SW480 (cell line): ENCODE measurements around the gene FHIT.

ENCODE experiments used
- DNase-seq: peaks from one replicate; pipeline ENCODE4 v3.0.0-alpha.2; 2016; ENCODE audit warnings: low spot score

FHIT gene

DNA sequence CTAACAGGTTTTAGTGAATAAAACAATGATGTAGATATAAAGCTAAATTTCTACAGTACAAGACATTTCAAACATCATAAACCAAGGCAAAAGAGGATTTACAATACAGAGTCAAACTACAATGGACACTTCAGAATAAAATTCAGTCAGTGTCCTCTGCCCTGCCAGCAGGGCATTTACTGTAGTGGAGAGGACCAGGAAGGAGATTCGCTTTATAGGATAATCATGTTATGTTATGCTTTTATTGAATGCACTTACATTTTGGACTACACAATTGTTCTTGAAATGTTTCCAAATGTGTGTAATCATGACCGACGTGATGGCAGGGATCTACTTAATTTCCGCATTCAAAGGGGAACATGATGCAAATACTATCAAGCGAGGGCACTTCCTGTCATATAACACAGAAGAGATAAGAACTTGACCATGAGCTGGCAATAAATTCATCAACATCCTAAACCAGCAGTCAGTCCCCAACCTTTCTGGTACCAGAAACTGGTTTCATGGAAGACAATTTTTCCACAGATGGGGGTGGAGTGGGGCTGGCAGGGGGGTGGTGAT, 925.6 kb downstream of the FHIT start:
- DNase-seq = no peak

DNA sequence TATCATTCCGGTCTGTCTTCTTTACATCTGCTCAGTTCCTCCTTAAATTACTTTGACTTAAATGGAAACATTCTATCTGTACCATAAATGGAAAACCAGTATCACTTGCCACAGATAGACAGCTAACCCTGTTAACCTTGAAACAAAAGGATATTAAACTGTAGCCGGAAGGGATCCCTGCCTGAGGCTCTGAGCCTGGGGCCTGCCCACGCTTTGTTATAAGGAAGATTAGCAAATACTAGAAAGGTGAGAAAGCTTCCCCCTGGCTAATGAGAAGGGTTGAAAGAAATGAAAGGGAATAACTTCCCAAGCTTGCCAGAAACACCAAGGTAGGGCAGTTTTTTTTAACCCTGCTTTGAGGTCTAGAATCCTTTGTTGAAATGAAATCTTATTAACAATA, 927.6 kb downstream of the FHIT start:
- no peak for DNase-seq

DNA sequence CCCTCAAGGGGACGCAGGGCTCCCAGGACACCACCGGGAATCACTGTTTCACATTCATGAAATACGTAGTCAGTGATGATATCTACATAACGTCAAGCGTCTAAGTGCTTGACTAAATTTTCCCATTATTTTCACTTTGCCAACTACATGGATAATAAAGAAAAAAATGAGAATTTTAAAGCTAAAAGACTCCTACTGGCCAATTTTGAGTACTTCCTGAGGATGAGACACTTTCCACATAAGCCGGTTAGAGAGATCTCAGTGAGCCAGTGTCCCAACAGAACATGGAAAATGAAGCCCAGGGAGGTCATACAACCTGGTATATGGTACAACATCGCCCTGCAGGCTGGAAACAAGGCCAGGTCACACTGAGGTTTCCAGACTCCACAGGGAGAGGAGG, 928.1 kb downstream of the FHIT start:
- DNase-seq = no peak

DNA sequence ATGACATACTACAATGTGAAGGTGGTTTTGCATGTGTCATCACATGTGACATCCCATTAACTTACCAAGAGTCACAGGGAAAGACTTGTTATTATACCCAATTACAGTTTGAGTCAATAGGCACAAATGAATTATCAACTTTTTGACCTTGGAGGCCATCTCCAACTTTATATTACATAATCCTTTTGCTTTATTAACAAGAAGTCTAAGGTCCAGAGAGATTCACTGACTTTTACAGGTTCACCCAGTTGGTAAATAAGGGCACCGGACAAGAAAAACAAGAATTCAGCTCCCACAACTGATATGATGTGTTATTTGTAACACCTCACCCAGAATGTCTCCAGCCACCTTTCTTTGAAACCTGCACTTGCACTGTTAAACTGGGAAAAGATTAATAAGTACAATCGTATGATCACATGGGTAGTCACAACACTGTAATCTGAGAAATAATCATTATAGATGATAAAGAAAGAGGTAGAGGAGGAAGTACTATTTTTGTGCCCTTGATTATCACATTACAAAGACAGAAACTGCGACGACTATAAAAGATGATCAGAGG, 928.9 kb downstream of the FHIT start:
- no peak for DNase-seq

- no peak for DNase-seq
Observed at GRCh38 chr3:60319179-60319858, 931.9 kb downstream of the FHIT start.

- DNase-seq = no peak
Observed at GRCh38 chr3:60316121-60316797, 935.0 kb downstream of the FHIT start.

DNA sequence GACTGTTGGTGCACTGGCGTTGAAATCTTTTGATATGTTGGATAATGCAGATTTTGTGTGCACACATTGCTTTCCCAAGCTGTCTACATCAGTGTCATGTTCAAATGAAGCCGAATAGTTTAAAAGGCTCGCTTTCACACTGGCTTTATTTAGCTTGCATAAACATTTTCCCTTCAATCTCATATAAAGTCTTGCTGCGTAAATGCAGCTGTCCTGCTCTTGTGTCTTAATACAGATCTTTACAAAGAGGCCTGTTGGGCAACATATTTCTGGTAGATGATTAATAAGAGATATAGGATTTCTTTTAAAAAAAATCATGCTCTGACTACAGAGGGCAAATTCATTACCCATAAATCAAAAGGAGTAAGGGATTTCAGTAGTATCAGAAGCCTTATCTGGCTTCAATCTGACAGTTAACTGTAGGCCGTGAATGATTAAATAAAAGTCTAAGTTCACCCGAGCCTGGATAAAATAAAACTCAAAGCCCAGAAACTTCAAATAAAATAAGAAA, 937.2 kb downstream of the FHIT start:
- no peak for DNase-seq

- DNase-seq = no peak
Observed at GRCh38 chr3:60313231-60313798, 937.9 kb downstream of the FHIT start.

DNA sequence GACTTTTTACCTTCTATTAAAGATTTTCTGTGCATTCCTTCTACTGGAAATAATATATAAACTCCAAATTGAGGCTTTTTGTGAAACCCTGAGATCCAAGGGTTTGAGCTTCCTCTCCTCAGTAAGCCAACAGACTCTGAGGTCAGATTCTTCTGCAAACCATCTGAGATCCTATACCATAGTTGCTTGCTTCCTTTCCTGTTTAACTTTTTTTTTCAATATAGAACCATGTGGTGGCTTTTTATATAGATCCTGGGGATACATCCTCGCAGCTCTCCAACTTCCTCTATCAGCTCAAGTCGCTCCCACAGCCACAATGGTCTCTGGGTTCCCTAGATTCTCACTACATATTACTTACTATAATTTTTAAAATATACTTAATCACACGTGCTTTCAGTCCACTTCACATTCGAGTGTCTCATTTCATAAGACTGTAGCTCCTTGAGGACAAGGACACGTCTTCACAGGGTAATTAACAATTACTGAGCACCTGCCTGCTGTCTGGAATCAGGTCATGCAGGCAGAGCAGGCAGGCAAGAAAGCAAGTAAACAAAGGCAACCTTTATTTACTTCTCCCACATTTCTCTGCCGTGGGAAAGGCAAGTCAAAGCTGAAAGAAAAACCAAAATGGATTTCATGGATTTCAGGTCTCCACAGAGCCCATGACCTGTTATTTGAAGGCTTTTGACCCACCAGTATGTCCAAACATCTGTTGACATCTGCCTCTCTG, 941.5 kb downstream of the FHIT start:
- DNase-seq = no peak

DNA sequence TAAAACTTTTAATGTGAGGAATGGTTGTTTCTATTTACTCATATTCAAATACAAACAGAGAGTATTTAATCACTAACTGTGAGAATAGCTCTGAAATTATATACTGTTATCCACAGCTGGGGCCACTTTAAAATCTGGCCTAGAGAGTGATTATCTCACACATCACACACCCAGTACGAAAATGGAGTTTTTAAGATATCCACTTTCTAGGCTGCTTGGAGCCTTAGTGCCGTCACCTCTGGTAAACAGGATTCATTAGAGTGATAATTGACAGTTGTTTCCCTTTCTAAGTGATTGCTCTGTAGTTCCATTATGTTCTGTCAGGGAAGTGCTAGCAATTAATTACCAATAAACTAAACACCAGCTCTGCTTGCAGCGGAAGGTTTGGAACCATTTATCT, 942.4 kb downstream of the FHIT start:
- DNase-seq = no peak

GRCh38 chr3:60307562-60308199, 943.6 kb downstream of the FHIT start:
- no peak for DNase-seq

- peak; percentile 9 for DNase-seq
Observed at GRCh38 chr3:60304112-60304511, 947.1 kb downstream of the FHIT start.

DNA sequence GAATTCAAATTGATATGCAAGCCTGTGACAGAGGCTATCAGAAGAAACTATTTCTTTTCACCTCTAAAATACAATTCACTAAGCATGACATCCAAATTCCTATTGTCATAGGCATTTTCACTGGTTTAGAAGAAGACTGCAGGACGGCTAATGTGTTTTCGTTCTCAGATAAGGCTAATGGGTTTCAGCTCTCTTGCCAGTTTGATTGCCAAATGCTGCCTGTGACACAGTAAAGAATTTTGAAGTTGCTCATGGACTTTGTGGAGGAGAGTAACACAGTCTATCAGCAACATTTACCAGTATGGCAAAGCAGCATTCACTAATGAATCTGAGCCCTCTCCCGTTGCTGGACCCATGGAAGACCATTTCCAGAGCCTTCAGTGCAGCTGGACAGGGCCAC, 948.1 kb downstream of the FHIT start:
- no peak for DNase-seq

DNA sequence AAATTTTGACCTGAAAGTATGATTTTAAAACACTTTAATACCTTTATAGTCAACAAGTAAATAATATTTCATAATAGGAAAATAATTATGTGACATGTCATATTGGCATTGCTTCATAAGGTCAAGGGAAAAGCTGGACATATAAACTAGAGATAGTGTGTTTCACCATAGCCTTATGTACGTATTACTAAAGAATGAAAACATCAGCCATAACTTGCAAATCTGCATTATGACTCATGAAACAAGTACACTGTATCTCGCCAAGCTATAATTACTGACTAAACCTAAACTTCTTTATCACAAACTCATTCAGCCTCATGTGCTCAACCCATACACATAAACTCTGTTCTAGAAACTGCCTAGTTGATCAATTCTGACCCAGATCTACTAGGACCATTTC, 950.1 kb downstream of the FHIT start:
- DNase-seq = no peak

DNA sequence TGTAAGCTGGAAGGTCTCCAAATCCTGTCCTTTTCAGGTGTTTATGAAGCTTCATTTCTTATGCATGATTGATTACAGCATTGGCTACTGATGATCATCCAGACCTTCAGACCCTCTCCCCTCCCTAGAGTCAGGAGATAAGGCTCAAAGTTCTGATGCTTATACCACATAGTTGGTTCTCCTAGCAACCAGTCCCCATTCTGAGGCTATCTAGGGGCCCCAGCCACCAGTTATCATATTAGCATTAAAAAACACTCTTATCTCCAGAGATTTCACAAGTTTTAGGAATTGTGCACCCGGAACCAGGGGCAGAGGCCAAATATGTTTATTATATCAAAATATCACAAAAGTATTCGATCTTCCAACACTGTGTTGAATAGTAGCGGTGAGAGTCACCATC, 953.1 kb downstream of the FHIT start:
- no peak for DNase-seq

GRCh38 chr3:60294181-60294580, 957.1 kb downstream of the FHIT start:
- DNase-seq = no peak

GRCh38 chr3:60291115-60291514, 960.1 kb downstream of the FHIT start:
- no peak for DNase-seq

- no peak for DNase-seq
Observed at GRCh38 chr3:60290122-60290492, 961.1 kb downstream of the FHIT start.

DNA sequence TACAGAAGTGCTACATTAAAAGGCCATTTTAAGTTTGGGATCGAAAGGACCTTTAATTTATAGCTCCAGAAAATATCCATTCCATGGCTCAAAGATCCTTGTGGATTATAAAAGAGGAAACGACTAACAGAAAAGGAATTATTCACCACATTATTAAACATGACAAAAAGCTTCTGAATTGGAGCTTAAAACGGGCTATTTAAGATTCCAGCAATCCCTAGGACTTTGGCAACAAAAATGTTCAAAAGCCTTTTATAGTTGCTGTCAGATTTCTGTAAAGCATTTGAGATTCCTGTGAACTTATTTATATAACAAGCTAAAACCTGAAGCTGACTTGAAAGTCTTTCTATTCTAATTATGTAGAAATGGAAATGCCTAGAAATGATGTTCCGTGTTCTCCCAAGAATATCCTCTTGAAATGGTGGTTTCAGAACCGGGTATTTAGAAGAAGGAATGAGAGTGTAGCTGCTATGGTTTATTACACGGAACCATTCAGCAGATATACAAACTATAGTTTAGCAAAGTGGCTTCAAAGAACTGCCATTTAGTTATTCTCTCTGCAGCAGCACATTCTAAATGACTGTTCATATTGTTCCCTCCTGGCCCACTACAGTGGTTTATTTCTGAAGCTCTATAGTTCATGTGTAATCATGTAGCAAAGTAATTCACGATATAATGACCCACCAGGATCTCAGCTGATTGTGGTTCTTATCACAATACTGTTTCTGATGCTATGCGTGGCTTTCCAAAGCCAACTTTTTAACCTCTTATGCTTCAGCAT, 961.7 kb downstream of the FHIT start:
- DNase-seq = no peak

- DNase-seq = no peak
Observed at GRCh38 chr3:60282866-60283265, 968.4 kb downstream of the FHIT start.

DNA sequence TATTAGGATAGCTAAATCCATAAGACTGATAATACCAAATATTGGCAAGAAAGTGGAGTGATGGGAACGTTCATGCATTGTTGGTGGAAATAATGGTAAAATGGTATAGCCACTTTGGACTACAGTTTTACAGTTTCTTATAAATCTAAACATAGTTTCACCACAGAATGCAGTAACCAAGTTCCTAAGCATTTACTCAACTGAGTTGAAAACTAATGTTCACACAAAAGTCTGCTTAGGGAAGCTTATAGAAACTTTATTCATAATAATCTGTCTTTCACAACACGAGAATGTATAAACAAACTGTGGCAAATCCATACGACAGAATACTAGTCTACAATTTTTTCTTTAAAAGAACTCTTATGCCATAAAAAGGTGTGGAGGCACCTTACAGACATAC, 969.3 kb downstream of the FHIT start:
- DNase-seq = no peak
